Measurements from ENCODE around the gene SH3GLB1. TPM values are rescaled to one million over a fixed set of nuclear protein-coding genes. Genes with fewer than 3 reads are reported as not detected.
A peak's percentile ranks its signal among the peaks of the same experiment; 100 is the strongest.

The SH3GLB1 gene
- total and polyA plus RNA-seq, 2 of the 13 experiments (the other 11 are each of a cell fraction or from before 2014, with no cell fraction given) = 26.0 to 41.5 TPM

GRCh38 chr1:86774305-86775295 lies 70.2 kb downstream of the SH3GLB1 start (continued):
- TF ChIP-seq REPIN1 (CRISPR knock-in tag; IDR thresholded peaks at IDR 0.05; ENCODE audit: borderline replicate concordance, low read depth) (peak; percentile 60; the same call in 1 of the 2 replicates), ZSCAN12 (CRISPR knock-in tag; IDR thresholded peaks at IDR 0.05) (no peak), CCDC6 (CRISPR knock-in tag; IDR thresholded peaks at IDR 0.05) (no peak), ZNF180 (CRISPR knock-in tag; IDR thresholded peaks at IDR 0.05; ENCODE audit: borderline replicate concordance, low read depth) (no peak), GLMP (CRISPR knock-in tag; IDR thresholded peaks at IDR 0.05; ENCODE audit: borderline replicate concordance) (no peak), ZNF460 (CRISPR knock-in tag; IDR thresholded peaks at IDR 0.05; ENCODE audit: borderline replicate concordance) (no peak), CHD2 (IDR thresholded peaks at IDR 0.05; ENCODE audit: low read depth, low read length) (no peak), MED8 (CRISPR knock-in tag; IDR thresholded peaks at IDR 0.05; ENCODE audit: insufficient replicate concordance) (peak; percentile 79), BHLHE40 (IDR thresholded peaks at IDR 0.05; ENCODE audit: low read length) (peak; percentile 17; the same call in 1 of the 2 replicates), ZBTB7B (CRISPR knock-in tag; IDR thresholded peaks at IDR 0.05) (0 out of 2 replicates have a peak, but pooled peaks have one; percentile 18), ZNF432 (CRISPR knock-in tag; IDR thresholded peaks at IDR 0.05; ENCODE audit: borderline replicate concordance) (no peak), CEBPB (IDR thresholded peaks at IDR 0.05; ENCODE audit: borderline replicate concordance, low read depth, low read length) (peak; percentile 76), ZNF34 (CRISPR knock-in tag; IDR thresholded peaks at IDR 0.05; ENCODE audit: borderline replicate concordance) (no peak), ATF7 (IDR thresholded peaks at IDR 0.05) (no peak), ATF7 (CRISPR knock-in tag; IDR thresholded peaks at IDR 0.05) (no peak; the same call in 1 of the 2 replicates), ZNF33A (CRISPR knock-in tag; IDR thresholded peaks at IDR 0.05; ENCODE audit: borderline replicate concordance) (no peak), NFIC (IDR thresholded peaks at IDR 0.05; ENCODE audit: low read length) (peak; percentile 95), ATM (IDR thresholded peaks at IDR 0.05; ENCODE audit: borderline replicate concordance) (no peak)
- TF ChIP-seq, protein P1, sequence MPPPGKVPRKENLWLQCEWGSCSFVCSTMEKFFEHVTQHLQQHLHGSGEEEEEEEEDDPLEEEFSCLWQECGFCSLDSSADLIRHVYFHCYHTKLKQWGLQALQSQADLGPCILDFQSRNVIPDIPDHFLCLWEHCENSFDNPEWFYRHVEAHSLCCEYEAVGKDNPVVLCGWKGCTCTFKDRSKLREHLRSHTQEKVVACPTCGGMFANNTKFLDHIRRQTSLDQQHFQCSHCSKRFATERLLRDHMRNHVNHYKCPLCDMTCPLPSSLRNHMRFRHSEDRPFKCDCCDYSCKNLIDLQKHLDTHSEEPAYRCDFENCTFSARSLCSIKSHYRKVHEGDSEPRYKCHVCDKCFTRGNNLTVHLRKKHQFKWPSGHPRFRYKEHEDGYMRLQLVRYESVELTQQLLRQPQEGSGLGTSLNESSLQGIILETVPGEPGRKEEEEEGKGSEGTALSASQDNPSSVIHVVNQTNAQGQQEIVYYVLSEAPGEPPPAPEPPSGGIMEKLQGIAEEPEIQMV (CRISPR knock-in tag; IDR thresholded peaks at IDR 0.05; ENCODE audit: low read depth) = no peak
- TF ChIP-seq, protein P2, sequence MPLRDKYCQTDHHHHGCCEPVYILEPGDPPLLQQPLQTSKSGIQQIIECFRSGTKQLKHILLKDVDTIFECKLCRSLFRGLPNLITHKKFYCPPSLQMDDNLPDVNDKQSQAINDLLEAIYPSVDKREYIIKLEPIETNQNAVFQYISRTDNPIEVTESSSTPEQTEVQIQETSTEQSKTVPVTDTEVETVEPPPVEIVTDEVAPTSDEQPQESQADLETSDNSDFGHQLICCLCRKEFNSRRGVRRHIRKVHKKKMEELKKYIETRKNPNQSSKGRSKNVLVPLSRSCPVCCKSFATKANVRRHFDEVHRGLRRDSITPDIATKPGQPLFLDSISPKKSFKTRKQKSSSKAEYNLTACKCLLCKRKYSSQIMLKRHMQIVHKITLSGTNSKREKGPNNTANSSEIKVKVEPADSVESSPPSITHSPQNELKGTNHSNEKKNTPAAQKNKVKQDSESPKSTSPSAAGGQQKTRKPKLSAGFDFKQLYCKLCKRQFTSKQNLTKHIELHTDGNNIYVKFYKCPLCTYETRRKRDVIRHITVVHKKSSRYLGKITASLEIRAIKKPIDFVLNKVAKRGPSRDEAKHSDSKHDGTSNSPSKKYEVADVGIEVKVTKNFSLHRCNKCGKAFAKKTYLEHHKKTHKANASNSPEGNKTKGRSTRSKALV (CRISPR knock-in tag; IDR thresholded peaks at IDR 0.05) = no peak
